HG03280 (cell line): ENCODE data around the gene NDUFB2.
"Not testable (repeated sequence)": the region's sequence is repeated elsewhere in the genome, so short reads cannot be mapped to it uniquely, and the experiment has no call there.

Experiments
- ATAC-seq: cut with Tn5 transposase; IDR thresholded peaks from one replicate; pipeline ENCODE4 v1.9.1; 2021; ENCODE audit warnings: mild to moderate bottlenecking, moderate library complexity; ENCODE audit not compliant: unreplicated experiment

NDUFB2 gene

GRCh38 chr7:140672382-140673062, 24.0 kb upstream of the NDUFB2 start, which contains the start of gene ADCK2:
Gene ADCK2 (plus strand): TSS chr7:140672945. CDS start chr7:140673331, 386 bp downstream.
- ATAC-seq = peak; percentile 52

GRCh38 chr7:140673063-140673773, 23.3 kb upstream of the NDUFB2 start:
- peak; percentile 48 for ATAC-seq

- no peak for ATAC-seq
Measured at GRCh38 chr7:140673774-140674155, 22.7 kb upstream of the NDUFB2 start.

GRCh38 chr7:140674356-140674800, 22.1 kb upstream of the NDUFB2 start:
- ATAC-seq = peak; percentile 29

- no peak for ATAC-seq
Measured at GRCh38 chr7:140674899-140675701, 21.4 kb upstream of the NDUFB2 start.

GRCh38 chr7:140675726-140676125, 20.8 kb upstream of the NDUFB2 start:
- ATAC-seq = no peak

GRCh38 chr7:140676306-140676705, 20.2 kb upstream of the NDUFB2 start:
- peak; percentile 44 for ATAC-seq

- not testable (repeated sequence) for ATAC-seq
Measured at GRCh38 chr7:140676956-140677355, 19.6 kb upstream of the NDUFB2 start.

- ATAC-seq = no peak
Measured at GRCh38 chr7:140677496-140677895, 19.0 kb upstream of the NDUFB2 start.

GRCh38 chr7:140678081-140678815, 18.3 kb upstream of the NDUFB2 start:
- ATAC-seq = no peak

- ATAC-seq = no peak
Measured at GRCh38 chr7:140678816-140679130, 17.7 kb upstream of the NDUFB2 start.

GRCh38 chr7:140679186-140679585, 17.3 kb upstream of the NDUFB2 start:
- no peak for ATAC-seq

- no peak for ATAC-seq
Measured at GRCh38 chr7:140680886-140681285, 15.6 kb upstream of the NDUFB2 start.

- ATAC-seq = no peak
Measured at GRCh38 chr7:140681766-140682165, 14.7 kb upstream of the NDUFB2 start.

GRCh38 chr7:140683657-140684056, 12.9 kb upstream of the NDUFB2 start:
- ATAC-seq = no peak

- no peak for ATAC-seq
Measured at GRCh38 chr7:140684066-140684950, 12.2 kb upstream of the NDUFB2 start.

GRCh38 chr7:140685407-140686087, 11.0 kb upstream of the NDUFB2 start:
- ATAC-seq = no peak

GRCh38 chr7:140686921-140687320, 9.6 kb upstream of the NDUFB2 start:
- no peak for ATAC-seq

GRCh38 chr7:140688341-140688740, 8.2 kb upstream of the NDUFB2 start:
- no peak for ATAC-seq
